ENCODE measurements around the gene WDR45.

- no peak for TF ChIP-seq EP300 (IDR thresholded peaks at IDR 0.05; ENCODE audit: borderline replicate concordance in 1 of 2, control insufficient read depth in 1 of 2, low read depth in 2 of 2, low read length in 2 of 2)
- TF ChIP-seq ATF7 (IDR thresholded peaks at IDR 0.05; ENCODE audit: low read depth): no peak
Observed at GRCh38 chrX:49040376-49040955, 39.2 kb downstream of the WDR45 start.

All from GM12878 (cell line).